Endothelial cell of umbilical vein (primary cell): ENCODE results near the gene CROT. TPM values are rescaled to one million over a fixed set of nuclear protein-coding genes. Genes with fewer than 3 reads are reported as not detected.

Experiments used
- BruUV-seq: library from RNA; stranded (reverse); fragments of 400-500 nt; replicated peaks from 2 replicates; lab custom pipeline; 2021; lab: Mats Ljungman, UMichigan
- CTCF ChIA-PET: fragments of 300-600, 350-600 bp; sonication (Branson Sonifier 250); formaldehyde crosslinking; loops from one replicate; lab custom pipeline; 2021; ENCODE audit warnings: antibody characterized with exemption, inconsistent platforms; lab: Charles Lee
- POLR2A ChIA-PET: fragments of 300-600, 350-600 bp; sonication (Branson Sonifier 250); formaldehyde crosslinking; loops from one replicate; lab custom pipeline; 2021; ENCODE audit warnings: antibody characterized with exemption, inconsistent platforms; lab: Charles Lee
- DNase-seq: peaks from one replicate; pipeline ENCODE4 v3.0.0-alpha.2; 2011; ENCODE audit warnings: low read depth, low spot score
- FAIRE-seq: peaks from 2 replicates; lab custom pipeline; 2011; peaks lifted over from hg19 to GRCh38; lab: Jason Lieb, UNC
- H2AFZ ChIP-seq: 2 replicates; pipeline ENCODE4 v1.6.0; 2012; ENCODE audit warnings: low read depth, low read length, control low read depth, inconsistent platforms
- H3K27ac ChIP-seq: 2 replicates; pipeline ENCODE4 v1.5.1; 2011; ENCODE audit warnings: low read depth, mild to moderate bottlenecking, control low read depth, low read length, moderate library complexity; ENCODE audit not compliant: insufficient read depth
- H3K27me3 ChIP-seq, 2 experiments: 2 replicates each; pipeline versions ENCODE4 v1.6.0 to v1.6.1; 2011; ENCODE audit warnings: low read length in 2 of 2, mixed read lengths in 1 of 2; ENCODE audit not compliant: control insufficient read depth in 2 of 2, insufficient read depth in 2 of 2
- H3K36me3 ChIP-seq, 2 experiments: 2 replicates in 1 of 2; 3 replicates in 1 of 2; pipeline ENCODE4 v1.5.1; 2011; ENCODE audit warnings: low read length in 2 of 2, mild to moderate bottlenecking in 1 of 2, moderate library complexity in 1 of 2; ENCODE audit not compliant: control insufficient read depth in 2 of 2, insufficient read depth in 2 of 2; ENCODE audit errors: extremely low read depth in 1 of 2
- H3K4me1 ChIP-seq: 3 replicates; pipeline ENCODE4 v1.5.1; 2011; ENCODE audit warnings: mild to moderate bottlenecking, low read length; ENCODE audit not compliant: control insufficient read depth, insufficient read depth; ENCODE audit errors: extremely low read depth
- H3K4me2 ChIP-seq: 2 replicates; pipeline ENCODE4 v1.6.1; 2011; ENCODE audit warnings: low read length, control low read depth, mixed read lengths; ENCODE audit not compliant: insufficient read depth
- H3K4me3 ChIP-seq, 3 experiments: fragments of 200-600 bp in 1 of 3; sonication (generic), shearing (Covaris generic) in 1 of 3; replicated peaks in 1 of 3; 2 replicates each; pipeline ENCODE4 v1.5.1; 2011 to 2016; ENCODE audit warnings: control low read depth in 3 of 3, low read length in 3 of 3, mild to moderate bottlenecking in 2 of 3, inconsistent platforms in 1 of 3, low read depth in 1 of 3, moderate library complexity in 1 of 3; ENCODE audit not compliant: insufficient read depth in 1 of 3
- H3K79me2 ChIP-seq: 2 replicates; pipeline ENCODE4 v1.6.0; 2012; ENCODE audit warnings: low read length, inconsistent platforms; ENCODE audit not compliant: control insufficient read depth, insufficient read depth
- H3K9ac ChIP-seq: replicated peaks from 2 replicates; pipeline ENCODE3; 2011; ENCODE audit warnings: low read length, control low read depth; ENCODE audit not compliant: insufficient read depth; ENCODE audit errors: extremely low read depth
- H3K9me1 ChIP-seq: replicated peaks from 3 replicates; pipeline ENCODE4 v1.6.0; 2011; ENCODE audit warnings: mild to moderate bottlenecking, low read length; ENCODE audit not compliant: control insufficient read depth, insufficient read depth; ENCODE audit errors: extremely low read depth
- H3K9me3 ChIP-seq: replicated peaks from 2 replicates; pipeline ENCODE4 v1.5.1; 2012; ENCODE audit warnings: low read length, inconsistent platforms; ENCODE audit not compliant: control insufficient read depth, insufficient read depth
- H4K20me1 ChIP-seq: replicated peaks from 2 replicates; pipeline ENCODE3; 2011; ENCODE audit warnings: mild to moderate bottlenecking, low read length; ENCODE audit not compliant: control insufficient read depth, insufficient read depth; ENCODE audit errors: extremely low read depth
- CTCF ChIP-seq, 2 donors: IDR thresholded peaks; 1 replicate in 1 of 2; 2 replicates in 1 of 2; pipeline ENCODE4 v1.5.1; 2011; ENCODE audit warnings: low read length in 2 of 2, mild to moderate bottlenecking in 2 of 2, moderate library complexity in 2 of 2, control low read depth in 1 of 2, inconsistent platforms in 1 of 2, low read depth in 1 of 2; ENCODE audit not compliant: insufficient read depth in 1 of 2; ENCODE audit errors: extremely low read depth in 1 of 2
- EZH2 ChIP-seq: IDR thresholded peaks from 2 replicates; pipeline ENCODE4 v1.6.1; 2012; ENCODE audit warnings: borderline replicate concordance, low read depth, mild to moderate bottlenecking, moderate library complexity, low read length, inconsistent platforms; ENCODE audit not compliant: severe bottlenecking
- FOS ChIP-seq: IDR thresholded peaks from 2 replicates; pipeline ENCODE4 v1.6.1; 2011; ENCODE audit warnings: mild to moderate bottlenecking, low read length, moderate library complexity, borderline replicate concordance; ENCODE audit not compliant: insufficient read depth
- GATA2 ChIP-seq: IDR thresholded peaks from 2 replicates; pipeline ENCODE4 v1.7.0; 2011; ENCODE audit warnings: low read depth, mild to moderate bottlenecking, moderate library complexity, mixed read lengths, low read length; ENCODE audit not compliant: insufficient read length, insufficient read depth
- JUN ChIP-seq: IDR thresholded peaks from 2 replicates; pipeline ENCODE4 v1.6.1; 2011; ENCODE audit warnings: borderline replicate concordance, low read depth; ENCODE audit not compliant: insufficient read length, insufficient read depth
- MAX ChIP-seq: IDR thresholded peaks from 2 replicates; pipeline ENCODE4 v1.6.1; 2011; ENCODE audit not compliant: insufficient read depth, insufficient read length
- MYC ChIP-seq: IDR thresholded peaks from one replicate; pipeline ENCODE4 v1.6.1; 2011; ENCODE audit warnings: mild to moderate bottlenecking, low read depth, low read length
- POLR2A ChIP-seq: IDR thresholded peaks from 2 replicates; pipeline ENCODE4 v1.6.1; 2012; ENCODE audit warnings: low read depth, mild to moderate bottlenecking, control low read depth, low read length
- POLR2AphosphoS5 ChIP-seq: IDR thresholded peaks from 2 replicates; pipeline ENCODE4 v1.6.1; 2012; ENCODE audit warnings: low read depth, mild to moderate bottlenecking, control low read depth, low read length, moderate library complexity; ENCODE audit not compliant: insufficient read depth
- dilution Hi-C: fragments of 300-500 bp; cut with MboI; formaldehyde crosslinking; loops from one replicate; pipeline ENCODE4 v1.15.0; 2019; ENCODE audit warnings: low sequenced_read_pairs; ENCODE audit not compliant: extremely low pct_ligation_motif_present
- intact Hi-C: fragments of 100-400 bp; cut with micrococcal nuclease; formaldehyde crosslinking; loops from one replicate; pipeline ENCODE4 v1.10.0; 2022
- polyA plus RNA-seq, 4 experiments: library from polyadenylated mRNA; depleted of rRNA in 3 of 4; stranded (reverse) in 3 of 4; unstranded in 1 of 4; fragments of >200 nt; gene quantifications; 2 replicates each; pipeline versions ENCODE4 v1.2.1 to v1.2.3, GENCODE V29; 2011 to 2012; ENCODE audit warnings: missing spikeins in 1 of 4
- total RNA-seq: library from RNA; stranded (reverse); gene quantifications from 2 replicates; pipeline ENCODE4 v1.2.3, GENCODE V29; 2021

CROT gene
- total and polyA plus RNA-seq, 2 donors (not counting 3 experiments of a cell fraction or from before 2014, with no cell fraction given) = 3.3 to 6.6 TPM

- Histone ChIP-seq H3K4me3 (no peak overlapping the region), H3K27me3 (peaks cover 14% of the 10 kb centered on the region in 2 experiments), H3K79me2 (no peaks in the 10 kb centered on the region), H3K9me3 (no peaks in the 10 kb centered on the region), H3K4me1 (no peaks in the 10 kb centered on the region), H3K36me3 (no peaks in the 10 kb centered on the region), H4K20me1 (no peaks in the 10 kb centered on the region), H3K9me1 (no peaks in the 10 kb centered on the region), H3K4me2 (no peak overlapping the region), H3K27ac (no peak overlapping the region), H2AFZ (no peak overlapping the region), H3K9ac (no peak overlapping the region)
- dilution Hi-C loops = loop anchor here (25.0 kb wide), 1 partner anchor 99 kb away; no protein-coding TSS in a partner anchor
- intact Hi-C loops = no loop called here
- POLR2A ChIA-PET = no interaction called here
- TF ChIP-seq JUN (no peak), EZH2 (no peak), MAX (no peak), MYC (no peak), GATA2 (no peak), POLR2A (no peak)
- CTCF ChIA-PET = interaction anchor here (1.4 to 2.7 kb wide), 2 partner anchors 44 to 99 kb away, joined by 3 to 13 read pairs; no protein-coding TSS in a partner anchor
- no TSS peak for BruUV-seq
- DNase-seq (no peak), FAIRE-seq (no peak)
Observed at GRCh38 chr7:87411186-87411585, 65.7 kb downstream of the CROT start.

GRCh38 chr7:87413029-87413428, 67.6 kb downstream of the CROT start:
- TF ChIP-seq POLR2A (no peak), MAX (no peak), CTCF (IDR thresholded peaks at IDR 0.05; ENCODE audit: extremely low read depth in 1 of 2, insufficient read depth in 1 of 2, low read depth in 1 of 2, low read length in 2 of 2) (no peak), EZH2 (no peak), FOS (no peak), JUN (no peak), MYC (no peak), GATA2 (no peak), POLR2AphosphoS5 (no peak)
- Histone ChIP-seq H3K36me3 (no peaks in the 10 kb centered on the region), H3K9me1 (no peaks in the 10 kb centered on the region), H3K4me2 (no peak overlapping the region), H3K27ac (no peak overlapping the region), H3K4me1 (no peaks in the 10 kb centered on the region), H3K27me3 (peaks cover 14 to 15% of the 10 kb centered on the region in 2 experiments), H4K20me1 (no peaks in the 10 kb centered on the region), H3K9ac (no peak overlapping the region), H2AFZ (no peak overlapping the region), H3K9me3 (no peaks in the 10 kb centered on the region), H3K4me3 (no peak overlapping the region), H3K79me2 (no peaks in the 10 kb centered on the region)
- FAIRE-seq (no peak), DNase-seq (no peak)
- CTCF ChIA-PET = interaction anchor here (8.0 kb wide), 1 partner anchor 98 kb away, joined by 299 read pairs; no protein-coding TSS in a partner anchor
- intact Hi-C loops = no loop called here
- dilution Hi-C loops = loop anchor here (25.0 kb wide), 1 partner anchor 101 kb away; no protein-coding TSS in a partner anchor
- POLR2A ChIA-PET = no interaction called here
- no TSS peak for BruUV-seq
